Stimulated activated CD4-positive, alpha-beta T cell treated with anti-CD3 and anti-CD28 coated beads, Interleukin-2, amount 100 ng/mL, for 24 hours (primary cell): ENCODE measurements around the gene ATAD1.
"Not testable (repeated sequence)": the region's sequence is repeated elsewhere in the genome, so short reads cannot be mapped to it uniquely, and the experiment has no call there.

Experiments
- DNase-seq, 2 donors: peaks; one replicate each; pipeline ENCODE4 v3.0.0-alpha.2; 2020

Gene ATAD1

GRCh38 chr10:87845624-87845998 lies 27.6 kb upstream of the ATAD1 start:
- no peak for DNase-seq

- no peak for DNase-seq
Observed at GRCh38 chr10:87844837-87845623, 27.0 kb upstream of the ATAD1 start.

- DNase-seq: no peak
Observed at GRCh38 chr10:87843714-87844113, 25.7 kb upstream of the ATAD1 start.

- DNase-seq: no peak
Observed at GRCh38 chr10:87842776-87843497, 24.9 kb upstream of the ATAD1 start.

GRCh38 chr10:87842220-87842641 lies 24.2 kb upstream of the ATAD1 start:
- no peak for DNase-seq

- no peak for DNase-seq
Observed at GRCh38 chr10:87841186-87841585, 23.2 kb upstream of the ATAD1 start.

- DNase-seq: no peak
Observed at GRCh38 chr10:87838650-87839049, 20.6 kb upstream of the ATAD1 start.

GRCh38 chr10:87837445-87837844 lies 19.4 kb upstream of the ATAD1 start:
- no peak for DNase-seq

GRCh38 chr10:87836098-87836497 lies 18.1 kb upstream of the ATAD1 start:
- DNase-seq: no peak

GRCh38 chr10:87829986-87830729 lies 12.1 kb upstream of the ATAD1 start:
- no peak for DNase-seq

- DNase-seq: not testable (repeated sequence)
Observed at GRCh38 chr10:87829051-87829450, 11.0 kb upstream of the ATAD1 start.

GRCh38 chr10:87827681-87828080 lies 9.7 kb upstream of the ATAD1 start:
- no peak for DNase-seq

- no peak for DNase-seq
Observed at GRCh38 chr10:87826653-87827052, 8.6 kb upstream of the ATAD1 start.

GRCh38 chr10:87819289-87819585 lies 1.2 kb upstream of the ATAD1 start:
- DNase-seq: no peak

- DNase-seq: peak; percentile 67 to 70
Observed at GRCh38 chr10:87818505-87819288, 671 bp upstream of the ATAD1 start.

- DNase-seq: no peak
Observed at GRCh38 chr10:87816898-87817608, 973 bp downstream of the ATAD1 start.

GRCh38 chr10:87816163-87816897 lies 1.7 kb downstream of the ATAD1 start:
- DNase-seq: no peak

GRCh38 chr10:87804939-87805569 lies 13.0 kb downstream of the ATAD1 start:
- no peak for DNase-seq

- no peak for DNase-seq
Observed at GRCh38 chr10:87803831-87804230, 14.2 kb downstream of the ATAD1 start.

GRCh38 chr10:87803328-87803727 lies 14.7 kb downstream of the ATAD1 start:
- DNase-seq: no peak

GRCh38 chr10:87801813-87802435 lies 16.1 kb downstream of the ATAD1 start:
- DNase-seq: not testable (repeated sequence)
